ENCODE data around the gene FYN.

FYN gene

GRCh38 chr6:111766201-111766857 is 106.9 kb downstream of the FYN start:
- DNase-seq, result no peak

GRCh38 chr6:111765763-111766162 is 107.5 kb downstream of the FYN start:
- no peak for DNase-seq

GRCh38 chr6:111764238-111765175 is 108.7 kb downstream of the FYN start:
- DNase-seq, result no peak

- no peak for DNase-seq
Measured at GRCh38 chr6:111763381-111763780, 109.9 kb downstream of the FYN start.

GRCh38 chr6:111761783-111762312 is 111.4 kb downstream of the FYN start:
- DNase-seq, result no peak

GRCh38 chr6:111761212-111761611 is 112.0 kb downstream of the FYN start:
- no peak for DNase-seq

- no peak for DNase-seq
Measured at GRCh38 chr6:111759836-111760785, 113.1 kb downstream of the FYN start.

- no peak for DNase-seq
Measured at GRCh38 chr6:111759331-111759835, 113.9 kb downstream of the FYN start.

- DNase-seq, result no peak
Measured at GRCh38 chr6:111758608-111759329, 114.5 kb downstream of the FYN start.

- DNase-seq, result no peak
Measured at GRCh38 chr6:111757342-111757741, 115.9 kb downstream of the FYN start.

GRCh38 chr6:111754423-111754822 is 118.8 kb downstream of the FYN start:
- DNase-seq, result no peak

- DNase-seq, result no peak
Measured at GRCh38 chr6:111753573-111753972, 119.7 kb downstream of the FYN start.

GRCh38 chr6:111752476-111752875 is 120.8 kb downstream of the FYN start:
- DNase-seq, result no peak

GRCh38 chr6:111750753-111751673 is 122.2 kb downstream of the FYN start:
- DNase-seq, result no peak

- no peak for DNase-seq
Measured at GRCh38 chr6:111750153-111750552, 123.1 kb downstream of the FYN start.

- DNase-seq, result no peak
Measured at GRCh38 chr6:111748231-111748647, 125.0 kb downstream of the FYN start.

- DNase-seq, result no peak
Measured at GRCh38 chr6:111747829-111748228, 125.4 kb downstream of the FYN start.

GRCh38 chr6:111747396-111747795 is 125.9 kb downstream of the FYN start:
- DNase-seq, result no peak

GRCh38 chr6:111746983-111747382 is 126.3 kb downstream of the FYN start:
- no peak for DNase-seq

GRCh38 chr6:111745636-111746035 is 127.6 kb downstream of the FYN start:
- no peak for DNase-seq

GRCh38 chr6:111745186-111745585 is 128.1 kb downstream of the FYN start:
- no peak for DNase-seq

Data from cortex of kidney (tissue), 1 donor.